Suprapubic skin (tissue), 4 donors: ENCODE results near the gene PCDHGA7. TPM values are rescaled to one million over a fixed set of nuclear protein-coding genes. Genes with fewer than 3 reads are reported as not detected.
"Not testable (repeated sequence)": the region's sequence is repeated elsewhere in the genome, so short reads cannot be mapped to it uniquely, and the experiment has no call there.

Experiments
- DNase-seq, 2 donors: peaks; one replicate each; pipeline ENCODE4 v3.0.0-alpha.2; 2019; ENCODE audit warnings: low spot score in 2 of 2
- H3K27ac ChIP-seq: fragments of 200-600 bp; sonication (generic); one replicate; pipeline ENCODE4 v1.5.1; 2019
- H3K27me3 ChIP-seq: fragments of 200-600 bp; sonication (generic); one replicate; pipeline ENCODE4 v1.5.1; 2019
- H3K36me3 ChIP-seq: fragments of 200-600 bp; sonication (generic); one replicate; pipeline ENCODE4 v1.5.1; 2019
- H3K4me1 ChIP-seq: fragments of 200-600 bp; sonication (generic); one replicate; pipeline ENCODE4 v1.5.1; 2019
- H3K4me3 ChIP-seq: fragments of 200-600 bp; sonication (generic); one replicate; pipeline ENCODE4 v1.5.1; 2019; ENCODE audit warnings: mild to moderate bottlenecking
- H3K9me3 ChIP-seq: fragments of 200-600 bp; sonication (generic); one replicate; pipeline ENCODE4 v1.5.1; 2019
- CTCF ChIP-seq, 2 donors: fragments of 200-600 bp in 1 of 2; fragments of 450-650 bp in 1 of 2; sonication (generic) in 1 of 2; IDR thresholded peaks; one replicate each; pipeline ENCODE4 v1.5.1; 2016 to 2019; ENCODE audit warnings: antibody characterized with exemption in 2 of 2, mild to moderate bottlenecking in 1 of 2, moderate library complexity in 1 of 2
- EP300 ChIP-seq: sonication (generic); formaldehyde crosslinking; IDR thresholded peaks from one replicate; pipeline ENCODE4 v1.6.1; 2017; ENCODE audit warnings: antibody characterized with exemption
- POLR2A ChIP-seq, 2 donors: fragments of 450-650 bp; IDR thresholded peaks; one replicate each; pipeline ENCODE4 v1.6.1; 2017; ENCODE audit warnings: antibody characterized with exemption in 2 of 2, mild to moderate bottlenecking in 2 of 2, moderate library complexity in 2 of 2
- POLR2AphosphoS5 ChIP-seq, 3 donors: sonication (generic); formaldehyde crosslinking; IDR thresholded peaks; one replicate each; pipeline ENCODE4 v1.6.1; 2017; ENCODE audit warnings: antibody characterized with exemption in 3 of 3
- WGBS: methylation state at CpG from one replicate; pipeline ENCODE4 v1.1.5; 2018; 5-methylcytosine and 5-hydroxymethylcytosine counted together
- total RNA-seq, 4 donors: library from RNA; depleted of rRNA; stranded (reverse); fragments of >200 nt; gene quantifications; one replicate each; pipeline ENCODE4 v1.1.0, GENCODE V29; 2016

The PCDHGA7 gene
- total RNA-seq, 4 donors from 2014 or later = 2.7 to 5.6 (median 4.5) TPM

- no peak for DNase-seq
- peaks cover 58% of the 10 kb centered on the region for H3K9me3 ChIP-seq
- 42% methylated on average over 13 of the region's 21 CpGs for WGBS
- TF ChIP-seq POLR2AphosphoS5 (IDR thresholded peaks at IDR 0.05) (no peak), CTCF (IDR thresholded peaks at IDR 0.05) (no peak), POLR2A (IDR thresholded peaks at IDR 0.05) (no peak), EP300 (no peak)
- no peaks in the 10 kb centered on the region for H3K36me3 ChIP-seq
- no peaks in the 10 kb centered on the region for H3K27me3 ChIP-seq
- no peak overlapping the region for H3K4me3 ChIP-seq
- H3K4me1 ChIP-seq = no peaks in the 10 kb centered on the region
- H3K27ac ChIP-seq = no peak overlapping the region
Measured at GRCh38 chr5:141383345-141383744, 803 bp downstream of the PCDHGA7 start.

GRCh38 chr5:141384471-141385267, 2.1 kb downstream of the PCDHGA7 start:
- no peak for TF ChIP-seq EP300
- Histone ChIP-seq H3K9me3 (peaks cover 65% of the 10 kb centered on the region), H3K4me1 (no peaks in the 10 kb centered on the region), H3K36me3 (no peaks in the 10 kb centered on the region), H3K27ac (no peak overlapping the region), H3K4me3 (no peak overlapping the region), H3K27me3 (no peaks in the 10 kb centered on the region)
- DNase-seq = no peak
- WGBS = 51% methylated on average over 17 of the region's 43 CpGs

GRCh38 chr5:141387557-141388311, 5.2 kb downstream of the PCDHGA7 start, which contains the start of gene PCDHGB4:
PCDHGB4 (plus strand) TSS chr5:141387698; CDS start chr5:141387885, 187 bp downstream.
- not testable (repeated sequence) for H3K36me3 ChIP-seq, H3K4me3 ChIP-seq, DNase-seq, H3K27ac ChIP-seq, H3K4me1 ChIP-seq, H3K27me3 ChIP-seq
- WGBS = 4% methylated on average over 17 of the region's 40 CpGs
- peak in 1 of 2 donors; percentile 17 for TF ChIP-seq CTCF (IDR thresholded peaks at IDR 0.05)
- H3K9me3 ChIP-seq = peaks cover 73% of the 10 kb centered on the region

- no peak overlapping the region for H3K4me3 ChIP-seq
- H3K27me3 ChIP-seq = peaks cover 9% of the 10 kb centered on the region
- peaks cover 73% of the 10 kb centered on the region for H3K9me3 ChIP-seq
Measured at GRCh38 chr5:141388661-141389060, 6.1 kb downstream of the PCDHGA7 start.

More at GRCh38 chr5:141388661-141389060, 6.1 kb downstream of the PCDHGA7 start:
- Histone ChIP-seq H3K36me3 (no peaks in the 10 kb centered on the region), H3K27ac (no peak overlapping the region), H3K4me1 (no peaks in the 10 kb centered on the region)
- TF ChIP-seq POLR2A (IDR thresholded peaks at IDR 0.05) (no peak), CTCF (IDR thresholded peaks at IDR 0.05) (no peak), EP300 (no peak), POLR2AphosphoS5 (IDR thresholded peaks at IDR 0.05) (no peak)
- no peak for DNase-seq
- WGBS = 46% methylated on average over 10 of the region's 10 CpGs
